GM12878 (cell line): ENCODE results near the gene LGALS13.

Experiments
- CHD2 ChIP-seq: IDR thresholded peaks from 2 replicates; pipeline ENCODE4 v1.6.1; 2011; ENCODE audit warnings: low read depth, low read length, improper control_type of control experiment, borderline replicate concordance
- CTCF ChIP-seq, 3 experiments: IDR thresholded peaks in 2 of 3; conservative IDR thresholded peaks in 1 of 3; 2 replicates each; pipeline ENCODE4 v1.5.1; 2011; ENCODE audit warnings: low read depth in 3 of 3, low read length in 3 of 3, mild to moderate bottlenecking in 3 of 3, control low read depth in 2 of 3, moderate library complexity in 2 of 3, inconsistent platforms in 1 of 3, mixed read lengths in 1 of 3; ENCODE audit not compliant: control insufficient read depth in 2 of 3, insufficient read depth in 1 of 3; ENCODE audit errors: extremely low read depth in 1 of 3
- IKZF1 ChIP-seq: fragments of 450-650 bp; conservative IDR thresholded peaks from 2 replicates; pipeline ENCODE4 v1.6.1; 2017; ENCODE audit warnings: antibody characterized with exemption, mild to moderate bottlenecking

GRCh38 chr19:39607561-39607960, 5.2 kb downstream of the LGALS13 start:
- TF ChIP-seq CHD2 (no peak), CTCF (IDR thresholded peaks at IDR 0.05 in 2 of 3, conservative IDR thresholded peaks at IDR 0.05 in 1 of 3; ENCODE audit: control insufficient read depth in 2 of 3, extremely low read depth in 1 of 3, insufficient read depth in 1 of 3, low read depth in 3 of 3, low read length in 3 of 3) (no peak), IKZF1 (no peak)
